NCI-H82 (cell line): ENCODE results near the gene CHST14.

Source experiments
- DNase-seq: peaks from one replicate; lab custom pipeline; 2025; lab: John Stamatoyannopoulos, UW

CHST14 gene, protein sequence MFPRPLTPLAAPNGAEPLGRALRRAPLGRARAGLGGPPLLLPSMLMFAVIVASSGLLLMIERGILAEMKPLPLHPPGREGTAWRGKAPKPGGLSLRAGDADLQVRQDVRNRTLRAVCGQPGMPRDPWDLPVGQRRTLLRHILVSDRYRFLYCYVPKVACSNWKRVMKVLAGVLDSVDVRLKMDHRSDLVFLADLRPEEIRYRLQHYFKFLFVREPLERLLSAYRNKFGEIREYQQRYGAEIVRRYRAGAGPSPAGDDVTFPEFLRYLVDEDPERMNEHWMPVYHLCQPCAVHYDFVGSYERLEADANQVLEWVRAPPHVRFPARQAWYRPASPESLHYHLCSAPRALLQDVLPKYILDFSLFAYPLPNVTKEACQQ

DNA sequence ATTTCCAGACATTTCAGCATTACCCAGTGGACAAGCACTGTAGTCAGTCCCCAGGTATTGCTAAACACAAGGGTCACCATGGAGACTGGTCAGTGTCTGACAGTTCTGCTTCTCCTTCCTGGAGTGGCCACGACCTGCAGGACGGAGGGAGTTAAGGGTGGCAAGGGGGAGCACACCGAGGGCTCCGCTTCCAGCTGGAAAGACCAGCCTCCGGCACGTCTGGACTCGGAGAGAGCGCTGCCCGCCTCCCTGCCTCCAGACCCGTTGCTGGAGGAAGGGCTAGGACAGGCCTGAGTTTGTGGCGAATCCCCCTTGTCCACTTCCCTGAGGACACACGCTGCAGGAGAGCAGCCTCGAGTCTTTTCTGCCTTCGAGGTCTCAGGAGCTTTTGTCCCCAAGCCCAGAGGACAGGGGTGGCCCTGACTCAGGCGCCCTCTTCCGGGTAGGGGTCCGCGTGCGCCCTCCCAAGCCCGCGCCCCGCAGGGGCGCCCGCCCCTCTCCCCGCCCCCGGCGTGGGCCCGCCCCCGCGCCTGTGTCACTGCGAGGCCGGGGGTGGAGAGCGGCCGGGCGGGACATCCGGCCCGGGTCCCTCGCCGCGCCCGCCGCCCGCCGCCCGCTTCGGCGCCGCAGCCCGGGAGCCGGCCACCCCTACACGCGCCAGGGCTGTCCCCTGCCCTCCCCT is at the start of gene CHST14:
CHST14 (plus strand) TSS at position 562 of the 682 bp plus-strand sequence. CDS start 230 bp downstream, outside the sequence.
- peak; percentile 84 for DNase-seq

DNA sequence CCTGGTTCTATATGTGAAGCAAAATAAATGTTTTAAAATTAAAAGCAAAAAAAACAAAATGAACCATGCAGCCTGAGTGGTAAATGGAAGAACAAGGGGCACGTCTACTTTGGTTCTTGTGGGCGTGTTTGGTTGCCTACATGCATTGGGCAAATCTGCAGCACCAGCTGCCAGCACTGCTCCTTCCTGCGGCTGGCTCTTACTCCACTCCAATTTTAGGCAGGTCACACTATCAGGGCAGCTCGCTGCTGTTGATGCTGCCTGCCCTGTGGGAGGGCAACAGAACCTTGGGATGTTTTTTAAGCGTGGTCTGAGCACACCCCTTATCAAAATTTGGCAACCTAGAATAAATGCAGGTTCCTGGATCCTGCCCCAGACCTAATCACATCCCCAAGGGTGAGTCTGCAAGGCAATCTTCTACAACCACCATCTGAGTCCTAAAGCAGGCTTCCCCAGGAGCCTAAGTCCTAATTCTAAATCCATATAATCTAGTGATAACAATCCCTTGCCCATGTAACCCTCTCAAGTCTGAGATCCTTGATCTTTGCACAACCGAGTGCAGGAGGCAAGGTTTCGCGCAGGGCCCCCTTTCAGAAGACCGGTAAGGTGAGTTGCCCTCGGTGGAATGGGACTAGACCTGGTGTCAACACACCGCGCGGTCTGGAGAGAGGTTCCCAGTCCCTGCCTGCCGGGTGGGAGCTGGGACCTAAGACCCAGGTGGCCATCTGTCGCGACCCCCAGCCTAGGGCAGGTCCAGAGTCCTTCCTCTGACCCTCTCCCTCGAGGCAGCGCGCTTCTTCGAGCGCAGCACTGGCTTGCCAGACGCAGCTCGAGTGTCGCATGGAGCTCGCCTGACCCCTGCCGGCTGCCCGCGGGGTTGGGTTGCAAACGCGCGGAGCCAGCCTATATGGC is 49.3 kb upstream of the CHST14 start:
- peak; percentile 91 for DNase-seq

- DNase-seq = no peak
These were observed 46.2 kb upstream of the CHST14 start for GRCh38 chr15:40424483-40425115.

DNA sequence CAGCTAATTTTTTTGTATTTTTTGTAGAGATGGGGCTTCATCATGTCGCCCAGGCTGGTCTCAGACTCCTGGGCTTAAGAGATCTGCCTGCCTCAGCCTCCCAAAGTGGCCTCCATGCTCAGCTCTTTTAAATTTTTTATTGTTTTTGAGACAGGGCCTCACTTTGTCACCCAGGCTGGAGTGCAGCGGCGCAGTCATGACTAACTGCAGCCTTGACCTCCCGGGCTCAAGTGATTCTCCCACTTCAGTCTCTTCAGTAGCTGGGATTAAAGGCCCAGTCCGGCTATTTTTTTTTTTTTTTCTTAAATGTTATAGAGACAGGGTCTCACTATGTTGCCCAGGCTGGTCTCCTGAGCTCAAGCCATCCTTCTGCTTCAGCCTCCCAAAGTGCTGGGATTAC is 45.1 kb upstream of the CHST14 start:
- no peak for DNase-seq

DNA sequence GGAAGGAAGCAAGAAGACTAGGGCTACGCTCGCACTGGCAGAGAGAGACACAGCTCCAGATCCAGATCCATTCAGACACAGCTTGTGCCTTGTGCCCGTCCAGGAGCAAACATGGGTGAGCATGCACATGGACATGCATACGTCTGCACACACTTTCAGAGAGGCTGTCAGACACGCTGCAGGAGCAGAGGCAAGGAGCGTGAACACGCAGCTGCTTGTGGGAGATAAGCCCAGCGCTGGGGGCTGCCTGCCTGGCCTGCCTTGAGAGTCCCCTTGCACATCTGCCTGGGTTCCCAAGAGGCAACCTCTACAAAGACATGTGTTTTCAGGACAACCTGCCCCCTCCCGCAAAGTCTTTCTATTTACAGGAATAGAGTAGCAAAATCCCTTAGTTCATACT is 43.6 kb upstream of the CHST14 start:
- DNase-seq = no peak

DNA sequence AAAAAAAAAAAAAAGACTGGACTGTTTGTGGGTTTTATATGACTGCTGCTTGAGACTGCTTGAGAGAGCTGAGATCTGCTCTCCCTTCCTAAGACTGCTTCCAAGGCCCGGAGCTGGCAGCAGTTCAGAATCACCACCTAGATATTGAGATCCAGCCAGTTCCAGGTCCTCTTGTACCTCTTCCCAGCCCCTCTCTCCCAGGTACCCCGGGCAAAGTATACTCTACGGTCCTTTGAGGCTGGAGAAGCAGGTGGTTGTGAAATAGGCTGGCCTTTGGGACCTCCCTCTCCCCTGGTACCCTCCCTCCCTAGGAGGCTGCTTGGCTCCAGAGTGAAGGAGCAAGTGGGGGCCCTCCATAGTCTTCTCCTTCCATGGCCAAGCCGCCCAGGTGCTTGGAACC is 42.6 kb upstream of the CHST14 start:
- DNase-seq = no peak

- no peak for DNase-seq
These were observed 41.6 kb upstream of the CHST14 start for GRCh38 chr15:40429068-40429710.

GRCh38 chr15:40430271-40430805 is 40.4 kb upstream of the CHST14 start:
- peak; percentile 88 for DNase-seq

GRCh38 chr15:40435023-40435709 is 35.6 kb upstream of the CHST14 start:
- DNase-seq = no peak

- DNase-seq = no peak
These were observed 35.1 kb upstream of the CHST14 start for GRCh38 chr15:40435710-40436089.

GRCh38 chr15:40436116-40436891 is 34.5 kb upstream of the CHST14 start:
- DNase-seq = peak; percentile 53

- peak; percentile 44 for DNase-seq
These were observed 33.7 kb upstream of the CHST14 start for GRCh38 chr15:40436892-40437751.

DNA sequence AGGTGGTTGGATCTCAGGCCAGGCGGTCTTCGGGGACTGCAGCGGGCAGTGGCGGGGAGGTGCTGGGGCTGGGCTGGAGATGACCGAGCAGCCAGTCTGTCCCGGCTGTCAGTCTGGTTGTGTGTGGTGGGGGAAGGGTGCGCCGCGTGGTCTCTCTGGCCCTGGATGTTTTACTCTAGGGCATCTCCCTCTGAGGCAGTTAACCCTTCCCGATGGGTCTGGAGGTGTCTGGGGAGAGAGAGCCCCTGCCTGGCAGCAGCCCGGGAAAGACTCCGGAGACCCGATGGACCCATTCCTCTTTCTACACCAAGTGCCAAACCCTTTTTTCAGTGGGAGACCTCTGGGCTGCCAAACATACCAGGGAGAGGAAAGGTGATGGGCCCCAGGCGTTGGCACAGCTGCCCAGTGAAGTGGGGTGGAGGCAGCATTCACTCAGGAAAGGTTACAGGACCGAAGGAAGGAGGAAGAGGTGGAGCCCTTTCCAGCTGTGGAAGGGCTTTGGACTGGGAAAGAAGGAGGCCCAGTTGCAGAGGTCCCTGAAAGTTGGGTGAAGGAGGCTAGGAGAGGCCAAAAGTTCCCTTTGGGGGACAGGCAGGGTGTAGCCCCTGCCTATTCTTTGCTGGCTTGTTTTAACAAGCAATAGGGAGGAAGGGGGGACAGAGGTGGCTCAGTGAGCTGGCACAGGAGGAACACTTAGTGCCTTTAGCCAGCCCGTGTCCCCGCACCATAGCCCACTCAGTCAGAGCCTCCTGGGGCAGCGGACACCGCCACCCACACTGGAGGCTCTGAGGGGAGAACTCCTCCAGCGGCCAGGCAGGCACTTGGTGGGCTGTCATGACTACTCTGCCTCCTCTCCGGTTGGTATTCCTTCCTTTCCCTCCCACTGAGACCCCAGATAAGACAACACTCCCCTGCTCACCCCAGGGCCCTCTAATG is 32.8 kb upstream of the CHST14 start:
- no peak for DNase-seq

- DNase-seq = no peak
These were observed 32.1 kb upstream of the CHST14 start for GRCh38 chr15:40438712-40439111.

- peak; percentile 56 for DNase-seq
These were observed 31.3 kb upstream of the CHST14 start for GRCh38 chr15:40439461-40439959.

DNA sequence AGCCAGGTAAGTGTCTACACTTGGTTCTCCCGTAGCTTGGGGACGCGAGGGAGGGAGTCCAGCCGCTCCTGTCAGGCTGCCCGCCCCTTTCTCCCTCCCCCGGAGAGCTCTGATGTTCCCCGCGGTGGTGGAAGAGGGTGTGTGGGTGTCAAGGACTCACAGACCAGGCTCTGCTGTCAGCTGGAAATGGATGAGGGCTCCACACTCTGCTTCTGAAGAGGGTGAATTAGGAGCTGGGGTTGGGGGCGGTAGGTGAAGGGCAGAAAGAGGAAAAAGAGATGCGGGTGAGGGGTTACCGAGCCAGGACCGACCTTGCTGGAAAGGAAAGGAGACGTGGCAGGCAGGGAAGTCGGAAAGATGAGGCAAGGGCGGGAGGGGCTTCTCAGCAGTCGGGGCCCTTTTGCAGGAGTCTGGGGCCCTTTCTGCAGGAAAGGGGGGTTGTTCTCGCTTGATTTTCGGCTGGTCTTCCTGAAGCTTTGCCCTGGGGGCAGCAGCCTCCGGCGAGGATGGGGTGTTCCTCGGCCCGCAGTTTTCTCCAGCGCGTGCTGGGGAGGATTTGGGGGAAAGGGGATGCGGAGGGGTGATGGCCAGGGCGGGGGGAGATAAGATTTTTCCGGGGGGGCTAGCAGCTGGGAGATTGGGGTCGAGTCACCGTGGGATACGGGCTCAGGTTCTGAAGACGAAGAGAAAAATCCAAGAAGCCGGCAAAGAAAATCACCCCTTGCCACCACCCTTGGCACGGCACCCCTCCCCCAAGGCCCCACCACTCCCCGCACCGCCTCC is 30.6 kb upstream of the CHST14 start:
- peak; percentile 68 for DNase-seq
